ENCODE data around the gene SLC16A9. TPM values are rescaled to one million over a fixed set of nuclear protein-coding genes. Genes with fewer than 3 reads are reported as not detected.

SLC16A9 gene, protein sequence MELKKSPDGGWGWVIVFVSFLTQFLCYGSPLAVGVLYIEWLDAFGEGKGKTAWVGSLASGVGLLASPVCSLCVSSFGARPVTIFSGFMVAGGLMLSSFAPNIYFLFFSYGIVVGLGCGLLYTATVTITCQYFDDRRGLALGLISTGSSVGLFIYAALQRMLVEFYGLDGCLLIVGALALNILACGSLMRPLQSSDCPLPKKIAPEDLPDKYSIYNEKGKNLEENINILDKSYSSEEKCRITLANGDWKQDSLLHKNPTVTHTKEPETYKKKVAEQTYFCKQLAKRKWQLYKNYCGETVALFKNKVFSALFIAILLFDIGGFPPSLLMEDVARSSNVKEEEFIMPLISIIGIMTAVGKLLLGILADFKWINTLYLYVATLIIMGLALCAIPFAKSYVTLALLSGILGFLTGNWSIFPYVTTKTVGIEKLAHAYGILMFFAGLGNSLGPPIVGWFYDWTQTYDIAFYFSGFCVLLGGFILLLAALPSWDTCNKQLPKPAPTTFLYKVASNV
- not detected in 2 replicates for total RNA-seq (2014; rRNA removed; shearing (Covaris generic); ENCODE audit: low replicate concordance)

DNA sequence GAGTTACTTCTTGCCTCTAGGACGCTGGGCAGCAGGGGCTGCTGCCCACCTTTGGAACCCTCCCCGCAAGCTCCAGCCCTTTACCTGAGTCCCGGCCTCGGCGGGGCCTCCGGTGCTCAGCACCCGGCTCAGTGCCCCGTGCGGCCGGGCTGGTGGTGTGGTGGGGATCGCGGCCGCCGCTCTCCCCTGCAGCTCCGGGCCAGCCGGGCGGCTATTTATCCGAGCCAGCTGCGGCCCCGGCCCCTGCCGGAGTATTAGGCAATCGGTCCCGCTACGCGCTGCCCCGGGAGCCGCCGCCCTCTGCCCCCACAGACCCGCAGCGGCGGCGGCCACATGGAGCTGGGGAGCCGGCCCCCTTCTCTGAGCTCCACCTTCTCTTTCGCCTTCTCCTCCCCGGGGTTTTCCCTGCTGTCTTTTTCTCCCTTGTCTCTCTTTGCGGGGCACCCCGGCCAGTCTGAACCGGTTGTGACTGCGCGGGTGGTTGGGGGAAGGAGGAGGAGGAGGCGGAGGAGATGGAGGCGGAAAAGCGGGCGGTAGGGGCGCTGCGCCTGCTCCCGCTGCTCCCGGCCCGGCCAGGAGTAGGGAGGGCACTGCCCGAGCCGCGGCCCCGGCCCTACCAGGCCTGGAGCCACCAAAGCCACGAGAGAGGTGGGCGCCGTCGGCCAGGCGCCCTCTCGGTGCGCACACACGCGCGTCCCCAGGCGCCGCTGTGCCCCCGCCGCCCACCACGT, at the start of gene SLC16A9:
SLC16A9 (minus strand) TSS at position 456 of the 731 bp plus-strand sequence. CDS start 25,559 bp downstream, outside the sequence.
- Histone ChIP-seq H3K4me2 (ENCODE audit: low read depth, low read length, poor library complexity, severe bottlenecking) (no peak within 1 kb of the TSS), H3K9ac (ENCODE audit: low read length) (no peak within 1 kb of the TSS), H3K27me3 (ENCODE audit: low read length) (no peaks in the 10 kb centered on the region), H3K27ac (ENCODE audit: low read length) (no peak within 1 kb of the TSS), H3K4me3 (ENCODE audit: low read length) (no peak within 1 kb of the TSS), H2AFZ (ENCODE audit: low read length) (no peak within 1 kb of the TSS), H3K79me2 (ENCODE audit: low read length) (no peaks in the 10 kb centered on the region), H3K36me3 (ENCODE audit: insufficient read depth, low read length) (no peaks in the 10 kb centered on the region), H3K9me3 (ENCODE audit: low read length) (no peaks in the 10 kb centered on the region), H4K20me1 (ENCODE audit: insufficient read depth, low read depth, low read length) (no peaks in the 10 kb centered on the region), H3K9me2 (replicated peaks; ENCODE audit: insufficient read depth, low read length) (no peaks in the 10 kb centered on the region), H3K4me1 (ENCODE audit: low read length) (no peaks in the 10 kb centered on the region)
- DNase-seq: no peak

DNA sequence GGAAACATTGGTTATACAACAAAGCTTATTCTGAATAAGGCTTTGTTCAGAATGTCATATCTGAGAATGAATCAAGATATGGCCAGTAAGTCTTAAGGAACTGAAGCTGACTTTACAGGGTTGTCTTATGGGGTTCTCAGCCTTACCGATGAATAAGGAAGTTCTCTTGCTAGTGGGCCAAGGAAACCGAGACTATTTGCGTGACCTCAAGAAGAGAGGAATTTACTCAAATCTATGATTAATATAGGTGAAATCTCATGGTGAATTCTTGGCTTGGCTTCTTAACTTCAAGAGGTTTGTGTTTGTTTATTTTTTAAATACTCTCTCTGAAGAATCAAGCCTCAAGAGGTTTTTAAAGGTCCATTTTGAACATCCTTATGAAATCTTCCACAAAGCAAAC, 48.3 kb upstream of the SLC16A9 start:
- DNase-seq: no peak
- no peak overlapping the region for H3K4me3 ChIP-seq (ENCODE audit: low read length)

DNA sequence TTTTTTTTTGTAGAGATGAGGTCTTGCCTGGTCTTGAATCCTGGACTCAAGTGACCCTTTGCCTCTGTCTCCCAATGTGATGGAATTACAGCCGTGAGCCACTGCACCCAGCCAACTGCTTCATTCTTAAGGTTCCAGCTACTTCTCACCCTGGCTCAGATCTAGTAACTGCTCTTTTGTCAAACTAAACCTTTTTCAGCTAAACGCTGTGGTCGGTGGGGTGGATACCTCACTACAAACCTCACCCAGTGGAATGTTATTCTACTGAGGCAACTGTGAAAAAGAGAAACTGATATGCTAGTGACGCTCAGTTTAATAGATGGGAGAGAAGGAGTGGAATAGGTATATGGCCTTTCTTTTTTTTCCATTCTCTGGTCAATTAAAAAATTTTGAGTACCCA, 45.3 kb upstream of the SLC16A9 start:
- Histone ChIP-seq H4K20me1 (ENCODE audit: insufficient read depth, low read depth, low read length) (no peaks in the 10 kb centered on the region), H2AFZ (ENCODE audit: low read length) (no peak overlapping the region), H3K4me3 (ENCODE audit: low read length) (no peak overlapping the region), H3K9me3 (ENCODE audit: low read length) (no peaks in the 10 kb centered on the region), H3K36me3 (ENCODE audit: insufficient read depth, low read length) (no peaks in the 10 kb centered on the region), H3K4me1 (ENCODE audit: low read length) (peaks cover 8% of the 10 kb centered on the region), H3K4me2 (ENCODE audit: low read depth, low read length, poor library complexity, severe bottlenecking) (no peak overlapping the region), H3K27me3 (ENCODE audit: low read length) (no peaks in the 10 kb centered on the region), H3K27ac (ENCODE audit: low read length) (no peak overlapping the region), H3K9me2 (replicated peaks; ENCODE audit: insufficient read depth, low read length) (no peaks in the 10 kb centered on the region), H3K9ac (ENCODE audit: low read length) (no peak overlapping the region), H3K79me2 (ENCODE audit: low read length) (no peaks in the 10 kb centered on the region)
- no peak for DNase-seq

More for the DNA sequence above, 48.3 kb upstream of the SLC16A9 start:
- Histone ChIP-seq H3K9me2 (replicated peaks; ENCODE audit: insufficient read depth, low read length) (no peaks in the 10 kb centered on the region), H3K9ac (ENCODE audit: low read length) (no peak overlapping the region), H3K4me2 (ENCODE audit: low read depth, low read length, poor library complexity, severe bottlenecking) (no peak overlapping the region), H3K36me3 (ENCODE audit: insufficient read depth, low read length) (no peaks in the 10 kb centered on the region), H3K27ac (ENCODE audit: low read length) (no peak overlapping the region), H4K20me1 (ENCODE audit: insufficient read depth, low read depth, low read length) (no peaks in the 10 kb centered on the region), H3K79me2 (ENCODE audit: low read length) (no peaks in the 10 kb centered on the region), H2AFZ (ENCODE audit: low read length) (no peak overlapping the region), H3K27me3 (ENCODE audit: low read length) (no peaks in the 10 kb centered on the region), H3K9me3 (ENCODE audit: low read length) (no peaks in the 10 kb centered on the region), H3K4me1 (ENCODE audit: low read length) (no peaks in the 10 kb centered on the region)

DNA sequence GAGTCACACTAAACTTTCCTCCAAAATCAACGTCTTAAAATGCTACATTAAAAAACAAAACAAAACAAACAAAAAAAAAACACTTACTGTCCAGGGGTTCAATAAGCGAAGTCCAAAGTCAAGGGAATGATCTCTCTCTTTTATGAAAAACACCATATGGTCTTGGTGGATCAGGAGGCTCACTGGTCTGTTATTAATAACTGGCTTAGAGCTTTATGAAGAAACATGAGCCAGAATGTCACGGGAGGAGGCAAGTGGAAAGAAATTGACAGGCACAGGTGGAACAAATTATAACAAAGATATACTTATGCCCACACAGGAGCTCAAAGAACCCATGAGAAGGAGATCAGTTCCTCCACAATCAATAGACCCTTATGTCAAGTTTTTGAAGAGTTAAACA, 43.6 kb upstream of the SLC16A9 start, which contains the start of gene MRLN:
MRLN (minus strand) TSS at position 189 of the 400 bp plus-strand sequence.
- Histone ChIP-seq H2AFZ (ENCODE audit: low read length) (no peak within 1 kb of the TSS), H3K4me1 (ENCODE audit: low read length) (peaks cover 8% of the 10 kb centered on the region), H3K9me3 (ENCODE audit: low read length) (no peaks in the 10 kb centered on the region)

DNA sequence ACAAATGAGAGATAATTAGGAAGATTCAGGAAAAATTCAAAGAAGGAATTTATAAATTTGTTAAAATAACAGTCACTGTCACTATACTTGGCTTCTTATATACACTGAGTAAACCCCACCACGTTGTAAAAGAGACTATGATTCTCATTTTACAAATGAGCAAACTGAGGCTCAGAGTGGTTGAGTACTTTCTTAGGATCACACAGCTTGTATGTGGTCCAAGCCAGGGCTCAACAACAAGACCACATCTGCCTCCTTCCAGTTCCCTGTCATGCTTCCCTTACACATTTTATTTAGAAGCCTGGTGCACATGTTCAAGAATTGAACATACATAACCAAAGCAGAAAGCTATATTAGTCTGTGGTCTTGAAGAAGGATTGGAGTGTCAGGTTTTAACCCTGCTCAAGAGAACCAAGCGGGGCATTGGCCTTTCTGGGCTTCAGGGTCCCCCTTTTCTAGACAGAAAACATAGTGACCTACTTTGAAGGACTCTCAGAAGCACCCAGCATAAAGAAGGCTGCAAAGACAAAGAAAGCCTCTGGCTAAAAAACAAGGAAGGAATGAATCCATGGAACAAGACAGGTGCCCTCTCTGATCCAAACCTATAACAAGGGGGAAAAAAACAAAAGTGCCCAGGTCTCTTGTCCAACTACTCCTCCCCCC, 42.8 kb upstream of the SLC16A9 start:
- H3K9me2 ChIP-seq (replicated peaks; ENCODE audit: insufficient read depth, low read length): no peaks in the 10 kb centered on the region
- DNase-seq: no peak
- H3K4me1 ChIP-seq (ENCODE audit: low read length): peaks cover 8% of the 10 kb centered on the region
- H3K27me3 ChIP-seq (ENCODE audit: low read length): no peaks in the 10 kb centered on the region
- no peak overlapping the region for H3K9ac ChIP-seq (ENCODE audit: low read length)
- H3K9me3 ChIP-seq (ENCODE audit: low read length): no peaks in the 10 kb centered on the region
- no peaks in the 10 kb centered on the region for H3K36me3 ChIP-seq (ENCODE audit: insufficient read depth, low read length)
- H2AFZ ChIP-seq (ENCODE audit: low read length): no peak overlapping the region
- no peaks in the 10 kb centered on the region for H4K20me1 ChIP-seq (ENCODE audit: insufficient read depth, low read depth, low read length)
- H3K27ac ChIP-seq (ENCODE audit: low read length): no peak overlapping the region
- H3K79me2 ChIP-seq (ENCODE audit: low read length): no peaks in the 10 kb centered on the region
- H3K4me3 ChIP-seq (ENCODE audit: low read length): no peak overlapping the region
- H3K4me2 ChIP-seq (ENCODE audit: low read depth, low read length, poor library complexity, severe bottlenecking): no peak overlapping the region

More for the DNA sequence above, 43.6 kb upstream of the SLC16A9 start, which contains the start of gene MRLN:
- no peaks in the 10 kb centered on the region for H3K36me3 ChIP-seq (ENCODE audit: insufficient read depth, low read length)
- H3K27me3 ChIP-seq (ENCODE audit: low read length): no peaks in the 10 kb centered on the region
- no peaks in the 10 kb centered on the region for H3K9me2 ChIP-seq (replicated peaks; ENCODE audit: insufficient read depth, low read length)
- no peak within 1 kb of the TSS for H3K9ac ChIP-seq (ENCODE audit: low read length)
- no peak for DNase-seq
- no peak within 1 kb of the TSS for H3K4me2 ChIP-seq (ENCODE audit: low read depth, low read length, poor library complexity, severe bottlenecking)
- no peak within 1 kb of the TSS for H3K27ac ChIP-seq (ENCODE audit: low read length)
- H3K79me2 ChIP-seq (ENCODE audit: low read length): no peaks in the 10 kb centered on the region
- no peaks in the 10 kb centered on the region for H4K20me1 ChIP-seq (ENCODE audit: insufficient read depth, low read depth, low read length)
- H3K4me3 ChIP-seq (ENCODE audit: low read length): no peak within 1 kb of the TSS

DNA sequence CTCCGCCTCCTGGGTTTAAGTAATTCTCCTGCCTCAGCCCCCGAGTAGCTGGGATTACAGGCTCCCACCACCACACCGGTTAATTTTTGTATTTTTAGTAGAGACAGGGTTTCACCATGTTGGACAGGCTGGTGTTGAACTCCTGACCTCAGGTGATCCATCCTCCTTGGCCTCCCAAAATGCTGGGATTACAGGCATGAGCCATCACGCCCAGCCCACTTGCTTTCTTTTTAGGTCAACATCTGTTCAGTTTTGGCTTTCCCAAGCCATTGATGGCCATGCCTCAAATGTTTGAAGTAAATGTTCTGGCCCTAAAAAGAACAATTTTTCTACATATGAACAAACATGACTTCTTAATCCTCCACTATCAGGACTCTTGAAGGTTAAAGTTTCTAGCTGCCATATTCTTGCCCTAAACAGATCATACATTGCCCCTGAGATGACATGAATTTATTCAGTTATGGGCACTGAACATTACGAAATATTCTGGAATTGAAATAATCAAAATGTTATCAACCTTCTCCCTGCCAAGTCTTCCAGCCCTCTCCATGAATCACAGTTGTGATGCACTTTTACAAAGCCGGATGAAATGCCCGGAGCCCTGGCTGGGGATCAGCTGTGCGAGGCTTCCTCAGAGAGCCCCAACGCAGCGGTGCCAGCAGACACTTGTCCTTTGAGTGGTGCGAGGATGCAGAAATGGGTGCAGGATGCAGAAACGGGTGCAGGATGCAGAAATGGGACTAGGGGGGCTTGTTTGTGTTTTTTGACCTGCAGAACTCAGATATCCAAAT, 40.7 kb upstream of the SLC16A9 start:
- H2AFZ ChIP-seq (ENCODE audit: low read length): no peak overlapping the region
- H3K27me3 ChIP-seq (ENCODE audit: low read length): no peaks in the 10 kb centered on the region
- H3K9ac ChIP-seq (ENCODE audit: low read length): no peak overlapping the region
- no peaks in the 10 kb centered on the region for H3K9me3 ChIP-seq (ENCODE audit: low read length)
- H3K4me1 ChIP-seq (ENCODE audit: low read length): peaks cover 8% of the 10 kb centered on the region
- H3K9me2 ChIP-seq (replicated peaks; ENCODE audit: insufficient read depth, low read length): no peaks in the 10 kb centered on the region
- no peaks in the 10 kb centered on the region for H3K36me3 ChIP-seq (ENCODE audit: insufficient read depth, low read length)
- H3K4me2 ChIP-seq (ENCODE audit: low read depth, low read length, poor library complexity, severe bottlenecking): no peak overlapping the region
- H3K79me2 ChIP-seq (ENCODE audit: low read length): no peaks in the 10 kb centered on the region
- H3K4me3 ChIP-seq (ENCODE audit: low read length): no peak overlapping the region
- no peak overlapping the region for H3K27ac ChIP-seq (ENCODE audit: low read length)
- no peaks in the 10 kb centered on the region for H4K20me1 ChIP-seq (ENCODE audit: insufficient read depth, low read depth, low read length)
- DNase-seq: no peak

DNA sequence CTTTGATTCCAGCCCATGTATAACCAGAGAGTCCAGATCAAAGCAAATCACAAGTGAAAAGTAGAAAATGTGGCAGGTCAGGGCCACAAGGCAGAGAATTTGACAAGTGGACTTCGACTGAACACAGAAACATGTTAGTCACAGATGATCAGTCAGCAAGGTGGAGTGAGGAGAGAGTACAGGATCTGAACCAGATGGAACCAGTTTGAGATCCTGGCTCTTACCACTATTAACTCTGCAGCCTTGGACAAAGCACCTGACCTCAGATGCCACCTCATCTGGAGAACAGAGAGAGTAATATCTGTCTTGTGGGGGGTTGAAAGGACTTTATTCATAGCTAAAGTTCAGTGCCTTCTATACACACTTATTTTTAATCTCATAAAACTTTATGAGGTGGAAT, 39.2 kb upstream of the SLC16A9 start:
- H3K9me3 ChIP-seq (ENCODE audit: low read length): no peaks in the 10 kb centered on the region
- H3K9me2 ChIP-seq (replicated peaks; ENCODE audit: insufficient read depth, low read length): no peaks in the 10 kb centered on the region
- H3K9ac ChIP-seq (ENCODE audit: low read length): no peak overlapping the region
- H3K4me3 ChIP-seq (ENCODE audit: low read length): no peak overlapping the region
- peaks cover 8% of the 10 kb centered on the region for H3K4me1 ChIP-seq (ENCODE audit: low read length)
- no peak overlapping the region for H2AFZ ChIP-seq (ENCODE audit: low read length)
- H3K27me3 ChIP-seq (ENCODE audit: low read length): no peaks in the 10 kb centered on the region
- no peaks in the 10 kb centered on the region for H3K36me3 ChIP-seq (ENCODE audit: insufficient read depth, low read length)
- no peaks in the 10 kb centered on the region for H4K20me1 ChIP-seq (ENCODE audit: insufficient read depth, low read depth, low read length)
- H3K4me2 ChIP-seq (ENCODE audit: low read depth, low read length, poor library complexity, severe bottlenecking): no peak overlapping the region
- no peak for DNase-seq
- no peaks in the 10 kb centered on the region for H3K79me2 ChIP-seq (ENCODE audit: low read length)
- no peak overlapping the region for H3K27ac ChIP-seq (ENCODE audit: low read length)

Data from Karpas-422 (cell line).